Hair follicle dermal papilla cell (primary cell): Measurements from ENCODE around the gene SPANXB1. TPM values are rescaled to one million over a fixed set of nuclear protein-coding genes. Genes with fewer than 3 reads are reported as not detected.

Source experiments
- total RNA-seq: library from RNA; depleted of rRNA; stranded (reverse); fragments of >200 nt; gene quantifications from 2 replicates; pipeline ENCODE4 v1.2.3, GENCODE V29; 2012

SPANXB1 gene
- total RNA-seq: not detected in 2 replicates

GRCh38 chrX:141002568-141002967 is at the start of gene SPANXB1:
SPANXB1 (plus strand) TSS chrX:141002594; CDS start chrX:141002694, 100 bp downstream.

Other genes starting within 250 kb of the SPANXB1 start
- gene LDOC1, start 174.5 kb downstream of the SPANXB1 start, total RNA-seq: 8.3 and 9.6 TPM in 2 replicates
- not detected in 2 replicates for gene SPANXC, start 239.9 kb downstream of the SPANXB1 start, total RNA-seq